NB4 (cell line): ENCODE results near the gene FRMPD4.

Source experiments
- DNase-seq: peaks from one replicate; pipeline ENCODE4 v3.0.0; 2010; ENCODE audit warnings: low read depth
- H3K4me3 ChIP-seq: one replicate; pipeline ENCODE4 v1.5.1; 2011; ENCODE audit warnings: mild to moderate bottlenecking, low read depth, low read length, moderate library complexity
- MAX ChIP-seq: IDR thresholded peaks from 2 replicates; pipeline ENCODE4 v1.6.1; 2011; ENCODE audit warnings: low read depth, low read length
- MYC ChIP-seq: IDR thresholded peaks from 2 replicates; pipeline ENCODE4 v1.6.1; 2011; ENCODE audit warnings: low read depth, low read length
- POLR2A ChIP-seq: IDR thresholded peaks from 2 replicates; pipeline ENCODE4 v1.6.1; 2011; ENCODE audit warnings: mild to moderate bottlenecking; ENCODE audit not compliant: insufficient read length; ENCODE audit errors: extremely low read depth
- TF ChIP-seq, protein P1 (sequence below): IDR thresholded peaks from one replicate; pipeline ENCODE4 v1.5.1; 2012; ENCODE audit warnings: low read depth, low read length

The FRMPD4 gene

DNA sequence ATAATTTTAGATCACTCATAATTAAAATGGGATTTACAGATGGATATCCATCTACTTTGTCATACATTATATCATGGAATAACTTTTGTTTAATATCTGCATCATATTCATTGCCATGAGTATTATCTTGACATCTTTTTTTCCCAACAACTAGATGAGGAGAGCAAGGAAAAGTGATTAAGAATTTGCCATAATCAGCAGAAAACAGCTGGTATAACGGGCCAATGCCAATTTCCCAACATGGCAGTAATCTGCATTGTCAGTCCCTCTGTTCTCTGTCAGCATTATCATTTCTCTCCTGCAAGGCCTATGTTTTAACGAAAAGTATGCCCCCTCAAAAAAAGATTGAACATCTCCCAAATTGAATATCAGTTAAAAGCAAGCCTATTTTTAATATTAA is 314.0 kb downstream of the FRMPD4 start:
- TF ChIP-seq, protein P1, sequence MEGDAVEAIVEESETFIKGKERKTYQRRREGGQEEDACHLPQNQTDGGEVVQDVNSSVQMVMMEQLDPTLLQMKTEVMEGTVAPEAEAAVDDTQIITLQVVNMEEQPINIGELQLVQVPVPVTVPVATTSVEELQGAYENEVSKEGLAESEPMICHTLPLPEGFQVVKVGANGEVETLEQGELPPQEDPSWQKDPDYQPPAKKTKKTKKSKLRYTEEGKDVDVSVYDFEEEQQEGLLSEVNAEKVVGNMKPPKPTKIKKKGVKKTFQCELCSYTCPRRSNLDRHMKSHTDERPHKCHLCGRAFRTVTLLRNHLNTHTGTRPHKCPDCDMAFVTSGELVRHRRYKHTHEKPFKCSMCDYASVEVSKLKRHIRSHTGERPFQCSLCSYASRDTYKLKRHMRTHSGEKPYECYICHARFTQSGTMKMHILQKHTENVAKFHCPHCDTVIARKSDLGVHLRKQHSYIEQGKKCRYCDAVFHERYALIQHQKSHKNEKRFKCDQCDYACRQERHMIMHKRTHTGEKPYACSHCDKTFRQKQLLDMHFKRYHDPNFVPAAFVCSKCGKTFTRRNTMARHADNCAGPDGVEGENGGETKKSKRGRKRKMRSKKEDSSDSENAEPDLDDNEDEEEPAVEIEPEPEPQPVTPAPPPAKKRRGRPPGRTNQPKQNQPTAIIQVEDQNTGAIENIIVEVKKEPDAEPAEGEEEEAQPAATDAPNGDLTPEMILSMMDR: no peak
- no peak for TF ChIP-seq MAX
- no peak for TF ChIP-seq POLR2A
- no peak for TF ChIP-seq MYC
- H3K4me3 ChIP-seq: no peak overlapping the region
- DNase-seq: no peak

DNA sequence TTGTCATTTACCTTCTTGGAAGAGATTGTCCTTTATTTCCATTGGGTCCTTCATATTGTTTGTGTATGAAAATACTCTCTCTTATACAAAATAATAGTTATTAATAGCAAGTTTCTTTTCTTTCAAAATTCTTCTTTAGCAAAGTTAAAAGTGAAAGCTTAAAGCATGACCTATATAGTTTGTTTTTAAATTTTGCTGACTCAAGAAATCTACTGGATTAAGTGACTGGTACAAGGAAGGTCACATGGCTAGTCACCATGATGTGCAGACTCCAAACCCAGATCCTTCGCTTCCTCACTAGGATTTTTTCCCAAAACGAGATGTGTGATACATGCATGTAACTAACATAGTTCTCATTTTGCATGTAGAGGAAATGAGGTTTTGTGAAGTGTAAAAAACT is 322.7 kb downstream of the FRMPD4 start:
- DNase-seq: no peak
- TF ChIP-seq, protein P1: no peak
- TF ChIP-seq MYC (no peak), POLR2A (no peak), MAX (no peak)
- H3K4me3 ChIP-seq: no peak overlapping the region

DNA sequence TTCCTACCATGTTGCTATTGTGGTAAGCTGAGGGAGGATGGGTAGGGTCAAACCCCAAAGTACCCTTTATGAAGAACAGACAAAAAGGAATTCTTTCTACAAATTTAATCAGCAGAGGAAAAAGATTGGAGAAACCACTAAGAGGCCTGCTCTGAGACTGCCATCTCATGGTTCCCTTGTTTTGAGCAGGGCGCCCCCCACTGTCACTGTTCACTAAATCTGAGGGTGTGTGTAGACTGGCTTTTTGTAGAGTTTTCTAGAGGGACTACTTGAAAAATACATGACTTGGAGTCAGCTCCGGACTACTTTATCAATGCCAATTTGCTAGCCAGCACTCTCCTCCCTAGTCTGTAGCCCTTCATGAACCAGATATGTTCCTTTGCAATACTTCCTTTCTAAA is 324.8 kb downstream of the FRMPD4 start:
- DNase-seq: no peak
- no peak overlapping the region for H3K4me3 ChIP-seq
- TF ChIP-seq MAX (no peak), POLR2A (no peak), MYC (no peak)
- TF ChIP-seq, protein P1: no peak

DNA sequence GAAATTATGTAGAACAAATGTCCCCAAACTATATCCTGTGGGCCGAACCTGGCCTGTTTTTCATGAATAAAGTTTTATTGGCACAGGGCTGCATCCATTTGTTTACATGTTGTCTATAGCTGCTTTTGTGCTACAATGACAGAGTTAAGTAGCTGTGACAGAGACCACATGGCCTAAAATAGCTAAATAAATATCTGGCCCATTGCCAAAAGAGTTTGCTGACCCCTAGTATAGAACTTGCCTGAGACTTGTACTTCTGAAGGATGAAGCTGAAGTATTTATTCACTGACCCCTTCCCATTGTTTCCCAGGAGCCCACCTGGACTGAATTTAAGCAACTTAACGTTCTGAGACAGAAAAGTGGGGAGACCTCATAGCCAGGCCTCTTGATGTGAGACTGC is 325.6 kb downstream of the FRMPD4 start:
- TF ChIP-seq, protein P1: no peak
- DNase-seq: no peak
- no peak overlapping the region for H3K4me3 ChIP-seq

- TF ChIP-seq MAX: no peak
- no peak for TF ChIP-seq MYC
- TF ChIP-seq, protein P1: no peak
- no peak for TF ChIP-seq POLR2A
- no peak overlapping the region for H3K4me3 ChIP-seq
- no peak for DNase-seq
Measured at GRCh38 chrX:12467321-12467720, 329.0 kb downstream of the FRMPD4 start.

GRCh38 chrX:12469296-12469695 is 331.0 kb downstream of the FRMPD4 start:
- TF ChIP-seq MAX: no peak
- TF ChIP-seq POLR2A: no peak
- no peak for TF ChIP-seq MYC
- TF ChIP-seq, protein P1: no peak
- H3K4me3 ChIP-seq: no peak overlapping the region
- DNase-seq: no peak
